HG03103 (cell line): ENCODE measurements around the gene CAND1.
"Not testable (repeated sequence)": the region's sequence is repeated elsewhere in the genome, so short reads cannot be mapped to it uniquely, and the experiment has no call there.

Experiments
- ATAC-seq: cut with Tn5 transposase; IDR thresholded peaks from one replicate; pipeline ENCODE4 v1.9.1; 2021; ENCODE audit warnings: low read depth; ENCODE audit not compliant: unreplicated experiment

Gene CAND1

GRCh38 chr12:67333649-67334048 is 64.5 kb downstream of the CAND1 start:
- no peak for ATAC-seq

GRCh38 chr12:67338426-67338825 is 69.3 kb downstream of the CAND1 start:
- ATAC-seq, result no peak

DNA sequence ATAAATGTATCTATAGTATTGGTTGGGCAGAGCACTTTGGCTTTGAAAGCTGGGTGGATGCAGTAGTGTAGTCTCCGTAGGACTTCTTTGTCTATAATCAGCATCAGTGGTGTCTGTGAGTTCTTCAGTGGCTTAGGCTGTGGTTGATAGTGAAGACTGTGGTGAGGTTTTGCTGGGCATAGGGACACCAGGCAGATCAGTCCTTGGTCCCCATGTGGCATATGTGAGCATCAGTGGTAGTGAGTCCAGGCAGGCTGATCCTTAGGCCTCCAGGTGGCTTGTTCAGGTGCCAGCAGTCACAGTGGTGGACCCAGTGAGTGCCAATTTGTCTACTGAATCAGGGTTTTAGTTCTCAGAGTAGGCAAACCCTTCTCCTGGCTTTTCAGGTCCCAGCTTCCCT is 70.4 kb downstream of the CAND1 start:
- no peak for ATAC-seq

- not testable (repeated sequence) for ATAC-seq
These were observed 71.9 kb downstream of the CAND1 start for GRCh38 chr12:67341086-67341485.

DNA sequence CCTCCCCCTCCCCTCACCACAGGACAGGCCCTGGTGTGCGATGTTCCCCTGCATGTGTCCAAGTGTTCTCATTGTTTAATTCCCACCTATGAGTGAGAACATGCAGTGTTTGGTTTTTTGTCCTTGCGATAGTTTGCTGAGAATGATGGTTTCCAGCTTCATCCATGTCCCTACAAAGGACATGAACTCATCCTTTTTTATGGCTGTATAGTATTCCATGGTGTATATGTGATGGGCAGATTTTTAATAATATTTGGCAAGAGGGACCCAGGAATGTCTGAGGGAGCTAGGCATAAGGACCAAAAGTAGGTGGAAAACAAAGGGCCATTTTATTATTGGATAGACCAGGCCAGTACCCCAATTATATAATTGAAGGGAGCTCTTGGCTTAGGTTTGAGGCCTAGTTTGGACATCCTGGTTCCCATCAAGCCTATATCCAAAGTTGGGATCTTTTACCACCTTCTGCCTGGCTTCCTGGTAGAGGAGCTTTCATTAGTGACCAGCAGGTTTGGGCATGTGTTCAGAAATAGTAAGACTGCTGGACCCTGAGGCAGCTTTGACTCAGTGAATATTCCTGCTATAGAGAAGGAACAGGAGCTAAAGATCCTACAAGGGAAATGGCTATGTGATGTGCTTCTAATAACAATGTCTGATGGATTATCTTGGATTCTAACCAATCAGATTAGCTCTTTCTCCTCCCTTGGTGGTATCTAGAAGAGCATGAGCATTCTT is 76.0 kb downstream of the CAND1 start:
- no peak for ATAC-seq

DNA sequence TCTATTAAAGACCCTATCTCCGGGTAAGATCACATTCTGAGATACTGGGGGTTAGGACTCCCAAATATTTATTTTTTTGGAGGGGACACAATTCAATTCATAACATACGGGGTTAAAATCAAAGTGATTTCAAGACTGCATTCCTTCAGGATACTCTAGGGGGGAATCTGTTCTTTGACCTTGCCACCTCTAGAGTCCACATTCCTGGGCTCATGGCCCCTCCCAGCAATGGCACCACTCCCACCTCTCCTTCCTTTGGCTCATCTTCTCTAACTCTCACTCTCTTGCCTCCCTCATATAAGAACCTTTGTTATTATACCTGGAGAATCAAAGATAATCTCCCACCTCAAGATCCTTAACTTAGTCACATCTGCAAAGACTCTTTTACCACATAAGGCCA is 79.5 kb downstream of the CAND1 start:
- no peak for ATAC-seq

DNA sequence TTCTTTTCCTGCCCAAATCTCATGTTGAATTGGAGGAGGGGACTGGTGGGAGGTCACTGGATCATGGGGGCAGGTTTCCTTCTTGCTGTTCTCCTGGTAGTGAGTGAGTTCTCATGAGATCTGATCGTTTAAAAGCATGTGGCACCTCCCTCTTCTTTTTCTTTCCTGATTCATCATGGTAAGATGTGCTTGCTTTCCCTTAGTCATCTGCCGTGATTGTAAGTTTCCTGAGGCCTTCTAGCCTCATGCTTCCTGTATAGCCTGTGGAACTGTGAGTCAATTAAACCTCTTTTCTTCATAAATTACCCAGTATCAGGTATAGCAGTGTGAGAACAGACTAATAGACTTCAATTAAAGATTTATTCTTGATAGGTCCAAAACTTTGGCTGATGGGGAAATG is 83.5 kb downstream of the CAND1 start:
- ATAC-seq, result no peak

GRCh38 chr12:67354322-67354721 is 85.2 kb downstream of the CAND1 start:
- ATAC-seq, result no peak

GRCh38 chr12:67354966-67355365 is 85.8 kb downstream of the CAND1 start:
- no peak for ATAC-seq

GRCh38 chr12:67355428-67356379 is 86.5 kb downstream of the CAND1 start:
- no peak for ATAC-seq

GRCh38 chr12:67356380-67356774 is 87.2 kb downstream of the CAND1 start:
- no peak for ATAC-seq

GRCh38 chr12:67357376-67358125 is 88.4 kb downstream of the CAND1 start:
- no peak for ATAC-seq

- ATAC-seq, result no peak
These were observed 89.7 kb downstream of the CAND1 start for GRCh38 chr12:67358781-67359338.

GRCh38 chr12:67362526-67362925 is 93.4 kb downstream of the CAND1 start:
- no peak for ATAC-seq

GRCh38 chr12:67364228-67364627 is 95.1 kb downstream of the CAND1 start:
- no peak for ATAC-seq

GRCh38 chr12:67365131-67365530 is 96.0 kb downstream of the CAND1 start:
- ATAC-seq, result no peak

- no peak for ATAC-seq
These were observed 98.7 kb downstream of the CAND1 start for GRCh38 chr12:67367843-67368242.
